Measurements from ENCODE around the gene MANSC1. TPM values are rescaled to one million over a fixed set of nuclear protein-coding genes. Genes with fewer than 3 reads are reported as not detected.
A peak's percentile ranks its signal among the peaks of the same experiment; 100 is the strongest.

The MANSC1 gene
- total RNA-seq, 2 donors from 2014 or later: 8.9 to 12.2 TPM

- Histone ChIP-seq H3K27ac (peak overlapping the region in 3 of 4 donors; percentile 76 to 86 (median 84)), H3K36me3 (replicated peaks in 1 of 2; ENCODE audit: insufficient read depth in 1 of 2, low read depth in 2 of 2) (no peaks in the 10 kb centered on the region), H3K9me3 (no peaks in the 10 kb centered on the region), H3K4me3 (no peak overlapping the region), H3K27me3 (no peaks in the 10 kb centered on the region), H3K4me1 (peaks cover 62% of the 10 kb centered on the region)
- no peak for DNase-seq
- TF ChIP-seq, protein P1, sequence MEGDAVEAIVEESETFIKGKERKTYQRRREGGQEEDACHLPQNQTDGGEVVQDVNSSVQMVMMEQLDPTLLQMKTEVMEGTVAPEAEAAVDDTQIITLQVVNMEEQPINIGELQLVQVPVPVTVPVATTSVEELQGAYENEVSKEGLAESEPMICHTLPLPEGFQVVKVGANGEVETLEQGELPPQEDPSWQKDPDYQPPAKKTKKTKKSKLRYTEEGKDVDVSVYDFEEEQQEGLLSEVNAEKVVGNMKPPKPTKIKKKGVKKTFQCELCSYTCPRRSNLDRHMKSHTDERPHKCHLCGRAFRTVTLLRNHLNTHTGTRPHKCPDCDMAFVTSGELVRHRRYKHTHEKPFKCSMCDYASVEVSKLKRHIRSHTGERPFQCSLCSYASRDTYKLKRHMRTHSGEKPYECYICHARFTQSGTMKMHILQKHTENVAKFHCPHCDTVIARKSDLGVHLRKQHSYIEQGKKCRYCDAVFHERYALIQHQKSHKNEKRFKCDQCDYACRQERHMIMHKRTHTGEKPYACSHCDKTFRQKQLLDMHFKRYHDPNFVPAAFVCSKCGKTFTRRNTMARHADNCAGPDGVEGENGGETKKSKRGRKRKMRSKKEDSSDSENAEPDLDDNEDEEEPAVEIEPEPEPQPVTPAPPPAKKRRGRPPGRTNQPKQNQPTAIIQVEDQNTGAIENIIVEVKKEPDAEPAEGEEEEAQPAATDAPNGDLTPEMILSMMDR (IDR thresholded peaks at IDR 0.05): no peak
- TF ChIP-seq POLR2A (IDR thresholded peaks at IDR 0.05): no peak
- intact Hi-C loops (cut with DNase I): no loop called here
- WGBS, 2 donors: 56 to 66% methylated on average over 4 of the region's 4 CpGs
- ATAC-seq: no peak
These were observed 46.7 kb upstream of the MANSC1 start for GRCh38 chr12:12396694-12397093.

- H3K9me3 ChIP-seq: no peaks in the 10 kb centered on the region
- no peaks in the 10 kb centered on the region for H3K36me3 ChIP-seq (replicated peaks in 1 of 2; ENCODE audit: insufficient read depth in 1 of 2, low read depth in 2 of 2)
- DNase-seq: no peak
- no peaks in the 10 kb centered on the region for H3K27me3 ChIP-seq
- TF ChIP-seq, protein P1 (IDR thresholded peaks at IDR 0.05): no peak
- TF ChIP-seq POLR2A (IDR thresholded peaks at IDR 0.05): no peak
- H3K27ac ChIP-seq: no peak overlapping the region
- H3K4me3 ChIP-seq: no peak overlapping the region
- 84 to 91% methylated on average over 2 of the region's 2 CpGs for WGBS, 2 donors
- peaks cover 31% of the 10 kb centered on the region for H3K4me1 ChIP-seq
- intact Hi-C loops (cut with DNase I): no loop called here
- ATAC-seq: no peak
These were observed 43.1 kb upstream of the MANSC1 start for GRCh38 chr12:12393171-12393570.

- WGBS, 2 donors: 62 to 76% methylated on average over 2 of the region's 2 CpGs
- no peaks in the 10 kb centered on the region for H3K36me3 ChIP-seq (replicated peaks in 1 of 2; ENCODE audit: insufficient read depth in 1 of 2, low read depth in 2 of 2)
- no peak overlapping the region for H3K4me3 ChIP-seq
- TF ChIP-seq POLR2A (IDR thresholded peaks at IDR 0.05): no peak
- TF ChIP-seq, protein P1 (IDR thresholded peaks at IDR 0.05): no peak
- DNase-seq (no peak), ATAC-seq (no peak)
- H3K9me3 ChIP-seq: no peaks in the 10 kb centered on the region
- no peaks in the 10 kb centered on the region for H3K27me3 ChIP-seq
- intact Hi-C loops (cut with DNase I): no loop called here
- peaks cover 24% of the 10 kb centered on the region for H3K4me1 ChIP-seq
- no peak overlapping the region for H3K27ac ChIP-seq
These were observed 42.4 kb upstream of the MANSC1 start for GRCh38 chr12:12392413-12392812.

GRCh38 chr12:12387501-12387900 lies 37.5 kb upstream of the MANSC1 start:
- Histone ChIP-seq H3K4me3 (no peak overlapping the region), H3K4me1 (peaks cover 8% of the 10 kb centered on the region), H3K9me3 (no peaks in the 10 kb centered on the region), H3K27me3 (no peaks in the 10 kb centered on the region), H3K27ac (no peak overlapping the region), H3K36me3 (replicated peaks in 1 of 2; ENCODE audit: insufficient read depth in 1 of 2, low read depth in 2 of 2) (no peaks in the 10 kb centered on the region)
- DNase-seq (no peak), ATAC-seq (no peak)
- no peak for TF ChIP-seq POLR2A (IDR thresholded peaks at IDR 0.05)
- TF ChIP-seq, protein P1 (IDR thresholded peaks at IDR 0.05): no peak
- WGBS, 2 donors: 66 to 71% methylated on average over 3 of the region's 3 CpGs
- intact Hi-C loops (cut with DNase I): no loop called here

DNA sequence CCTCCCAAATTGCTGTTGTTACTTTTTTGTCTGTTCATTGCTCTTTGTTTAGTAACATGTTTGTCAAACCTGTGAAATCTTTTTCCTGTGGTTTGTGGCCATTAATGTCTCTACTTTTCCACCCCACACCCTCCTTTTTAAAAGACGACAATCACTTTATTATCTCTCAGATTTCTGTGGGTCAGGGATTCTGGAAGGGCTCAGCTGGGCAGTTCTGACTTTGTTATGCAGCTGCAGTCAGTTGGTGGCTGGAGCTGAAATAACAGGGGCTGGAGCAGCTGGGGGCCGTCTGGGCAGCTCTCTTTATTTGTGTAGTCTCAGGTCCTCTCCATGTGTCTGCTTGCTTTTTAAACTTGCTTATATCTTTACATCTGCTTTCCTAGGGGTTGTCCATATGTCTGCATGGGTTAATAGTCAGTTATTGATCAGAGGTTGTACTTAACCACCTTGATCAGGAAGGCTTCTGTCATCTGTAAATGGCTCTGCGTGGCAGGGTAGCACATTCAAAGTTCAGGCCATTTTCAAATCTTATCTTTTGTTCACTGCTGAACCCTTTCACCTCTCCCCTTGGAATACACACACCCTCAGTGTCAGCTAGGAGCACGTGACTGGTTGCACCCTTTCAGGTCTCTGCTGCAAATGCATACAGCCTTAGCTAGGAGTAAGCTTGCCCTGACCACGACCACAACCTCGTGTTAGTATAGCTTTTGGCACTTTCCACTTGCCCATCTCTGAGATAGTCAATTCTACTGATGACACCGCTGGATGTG lies 34.7 kb upstream of the MANSC1 start:
- Histone ChIP-seq H3K4me3 (no peak overlapping the region), H3K36me3 (replicated peaks in 1 of 2; ENCODE audit: insufficient read depth in 1 of 2, low read depth in 2 of 2) (no peaks in the 10 kb centered on the region), H3K4me1 (peaks cover 21% of the 10 kb centered on the region), H3K27ac (no peak overlapping the region), H3K9me3 (no peaks in the 10 kb centered on the region), H3K27me3 (no peaks in the 10 kb centered on the region)
- intact Hi-C loops (cut with DNase I): no loop called here
- 49 to 73% methylated on average over 7 of the region's 7 CpGs for WGBS, 2 donors
- DNase-seq: no peak
- TF ChIP-seq, protein P1 (IDR thresholded peaks at IDR 0.05): no peak
- no peak for TF ChIP-seq POLR2A (IDR thresholded peaks at IDR 0.05)
- no peak for ATAC-seq

Measured in body of pancreas (tissue), 4 donors.